ENCODE results near the gene CCR6. TPM values are rescaled to one million over a fixed set of nuclear protein-coding genes. Genes with fewer than 3 reads are reported as not detected.

Gene CCR6
- total and polyA plus RNA-seq, 2 donors (not counting 1 experiment from before 2014, with no cell fraction given), result not detected

GRCh38 chr6:167089243-167090142 is 33.4 kb upstream of the CCR6 start:
- no peaks in the 10 kb centered on the region for H3K79me2 ChIP-seq (ENCODE audit: control insufficient read depth, insufficient read depth, low read length)
- no peak overlapping the region for H3K4me2 ChIP-seq (ENCODE audit: extremely low read depth, insufficient read depth, low read length)
- H3K9ac ChIP-seq (ENCODE audit: insufficient read depth, low read length), result no peak overlapping the region
- no peaks in the 10 kb centered on the region for H3K36me3 ChIP-seq (ENCODE audit: control insufficient read depth, insufficient read depth, low read length)
- H4K20me1 ChIP-seq (ENCODE audit: control insufficient read depth, extremely low read depth, insufficient read depth, low read length), result no peaks in the 10 kb centered on the region
- H3K9me3 ChIP-seq (ENCODE audit: control insufficient read depth, insufficient read depth, low read depth, low read length), result no peaks in the 10 kb centered on the region
- no peaks in the 10 kb centered on the region for H3K27me3 ChIP-seq (ENCODE audit: control insufficient read depth, insufficient read depth, low read length)
- H3K27ac ChIP-seq (ENCODE audit: insufficient read depth, low read length), result no peak overlapping the region
- no peak for TF ChIP-seq CTCF (conservative IDR thresholded peaks at IDR 0.05 in 1 of 2, IDR thresholded peaks at IDR 0.05 in 1 of 2; ENCODE audit: low read depth in 1 of 2, low read length in 2 of 2)
- TF ChIP-seq EZH2 (IDR thresholded peaks at IDR 0.05; ENCODE audit: low read length, missing control alignments), result no peak
- no peak overlapping the region for H3K4me3 ChIP-seq (replicated peaks in 1 of 4; ENCODE audit: control extremely low read depth in 1 of 4, insufficient read depth in 1 of 4, low read depth in 3 of 4, low read length in 4 of 4)
- no peaks in the 10 kb centered on the region for H3K4me1 ChIP-seq (ENCODE audit: control insufficient read depth, extremely low read depth, insufficient read depth, low read length)
- no peak for DNase-seq (ENCODE audit: low read depth in 2 of 2)
- no peak overlapping the region for H2AFZ ChIP-seq (ENCODE audit: low read length)

GRCh38 chr6:167090171-167090570 is 32.7 kb upstream of the CCR6 start:
- TF ChIP-seq EZH2 (IDR thresholded peaks at IDR 0.05; ENCODE audit: low read length, missing control alignments) (no peak), CTCF (conservative IDR thresholded peaks at IDR 0.05 in 1 of 2, IDR thresholded peaks at IDR 0.05 in 1 of 2; ENCODE audit: low read depth in 1 of 2, low read length in 2 of 2) (no peak)
- no peak overlapping the region for H3K27ac ChIP-seq (ENCODE audit: insufficient read depth, low read length)
- H3K4me2 ChIP-seq (ENCODE audit: extremely low read depth, insufficient read depth, low read length), result no peak overlapping the region
- no peak for DNase-seq (ENCODE audit: low read depth in 2 of 2)
- H3K9me3 ChIP-seq (ENCODE audit: control insufficient read depth, insufficient read depth, low read depth, low read length), result no peaks in the 10 kb centered on the region
- no peak overlapping the region for H3K9ac ChIP-seq (ENCODE audit: insufficient read depth, low read length)
- no peak overlapping the region for H2AFZ ChIP-seq (ENCODE audit: low read length)
- no peak overlapping the region for H3K4me3 ChIP-seq (replicated peaks in 1 of 4; ENCODE audit: control extremely low read depth in 1 of 4, insufficient read depth in 1 of 4, low read depth in 3 of 4, low read length in 4 of 4)
- H3K4me1 ChIP-seq (ENCODE audit: control insufficient read depth, extremely low read depth, insufficient read depth, low read length), result no peaks in the 10 kb centered on the region
- H4K20me1 ChIP-seq (ENCODE audit: control insufficient read depth, extremely low read depth, insufficient read depth, low read length), result no peaks in the 10 kb centered on the region
- H3K27me3 ChIP-seq (ENCODE audit: control insufficient read depth, insufficient read depth, low read length), result no peaks in the 10 kb centered on the region
- H3K79me2 ChIP-seq (ENCODE audit: control insufficient read depth, insufficient read depth, low read length), result no peaks in the 10 kb centered on the region
- no peaks in the 10 kb centered on the region for H3K36me3 ChIP-seq (ENCODE audit: control insufficient read depth, insufficient read depth, low read length)

GRCh38 chr6:167091026-167091804 is 31.7 kb upstream of the CCR6 start:
- Histone ChIP-seq H3K4me3 (replicated peaks in 1 of 4; ENCODE audit: control extremely low read depth in 1 of 4, insufficient read depth in 1 of 4, low read depth in 3 of 4, low read length in 4 of 4) (no peak overlapping the region), H2AFZ (ENCODE audit: low read length) (no peak overlapping the region), H3K4me1 (ENCODE audit: control insufficient read depth, extremely low read depth, insufficient read depth, low read length) (no peaks in the 10 kb centered on the region), H4K20me1 (ENCODE audit: control insufficient read depth, extremely low read depth, insufficient read depth, low read length) (no peaks in the 10 kb centered on the region), H3K36me3 (ENCODE audit: control insufficient read depth, insufficient read depth, low read length) (no peaks in the 10 kb centered on the region), H3K9me3 (ENCODE audit: control insufficient read depth, insufficient read depth, low read depth, low read length) (no peaks in the 10 kb centered on the region), H3K79me2 (ENCODE audit: control insufficient read depth, insufficient read depth, low read length) (no peaks in the 10 kb centered on the region), H3K27ac (ENCODE audit: insufficient read depth, low read length) (no peak overlapping the region), H3K4me2 (ENCODE audit: extremely low read depth, insufficient read depth, low read length) (no peak overlapping the region), H3K9ac (ENCODE audit: insufficient read depth, low read length) (no peak overlapping the region), H3K27me3 (ENCODE audit: control insufficient read depth, insufficient read depth, low read length) (no peaks in the 10 kb centered on the region)
- TF ChIP-seq EZH2 (IDR thresholded peaks at IDR 0.05; ENCODE audit: low read length, missing control alignments) (no peak), CTCF (conservative IDR thresholded peaks at IDR 0.05 in 1 of 2, IDR thresholded peaks at IDR 0.05 in 1 of 2; ENCODE audit: low read depth in 1 of 2, low read length in 2 of 2) (no peak)
- DNase-seq (ENCODE audit: low read depth in 2 of 2), result no peak
